B cell (primary cell): Measurements from ENCODE around the gene ABCC9.

ENCODE experiments used
- CTCF ChIP-seq: fragments of 200-600 bp; IDR thresholded peaks from one replicate; pipeline ENCODE4 v1.8.0; 2022; ENCODE audit warnings: antibody characterized with exemption, mild to moderate bottlenecking
- EZH2 ChIP-seq: IDR thresholded peaks from 2 replicates; pipeline ENCODE4 v1.6.1; 2012; ENCODE audit warnings: borderline replicate concordance, low read depth, mild to moderate bottlenecking, moderate library complexity, low read length; ENCODE audit not compliant: insufficient read depth, poor library complexity, severe bottlenecking

GRCh38 chr12:21763531-21763930 lies 177.7 kb downstream of the ABCC9 start:
- TF ChIP-seq CTCF (no peak), EZH2 (no peak)
